GM10248 (cell line): ENCODE results near the gene PDE10A.

Experiments used
- CTCF ChIA-PET: fragments of 300-600 bp; sonication (Branson Sonifier 250); formaldehyde crosslinking; extraction: SDS; loops from one replicate; lab custom pipeline; 2021; ENCODE audit warnings: antibody characterized with exemption; lab: Yijun Ruan, JAX
- POLR2A ChIA-PET: fragments of 350-650 bp; sonication (Branson Sonifier 250); formaldehyde crosslinking; extraction: SDS; loops from one replicate; lab custom pipeline; 2020; ENCODE audit warnings: antibody characterized with exemption; lab: Yijun Ruan, JAX
- DNase-seq: peaks from one replicate; pipeline ENCODE4 v3.0.0; 2012; ENCODE audit errors: extremely low spot score
- TF ChIP-seq, protein P1 (sequence below): IDR thresholded peaks from 2 replicates; pipeline ENCODE4 v1.5.1; 2012; ENCODE audit warnings: mild to moderate bottlenecking, low read depth; ENCODE audit errors: extremely low read depth, missing control alignments, control extremely low read depth

The PDE10A gene

DNA sequence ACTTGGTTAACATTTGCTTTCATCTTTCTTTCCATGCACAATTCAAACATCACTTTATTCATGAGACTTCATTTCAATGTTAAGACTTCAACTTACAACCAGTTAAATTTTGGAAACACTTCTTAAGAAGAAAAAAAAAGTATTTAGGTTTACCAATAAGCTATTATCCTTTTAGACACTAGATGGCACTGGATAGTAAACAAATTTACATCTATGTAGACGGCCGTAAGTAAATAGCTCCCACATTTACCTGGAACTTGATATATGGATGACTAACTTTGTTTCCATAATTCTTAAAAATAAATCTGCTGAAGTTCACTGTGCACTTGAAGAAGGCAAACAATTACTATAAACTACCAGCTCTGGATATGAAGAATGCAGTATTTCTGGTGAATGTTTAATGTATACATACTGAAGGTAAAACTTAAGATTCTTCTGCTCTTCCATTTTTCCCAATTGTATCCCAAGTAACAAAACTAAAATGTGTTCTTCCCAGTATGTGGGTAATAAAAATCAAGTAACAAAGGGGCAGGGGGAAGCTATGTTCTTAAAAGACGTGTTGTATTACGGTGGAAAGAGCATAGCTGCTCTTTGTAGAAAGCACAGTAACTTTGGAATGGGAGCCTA is 223.0 kb downstream of the PDE10A start:
- DNase-seq: peak; percentile 12
- ChIA-PET CTCF (interaction anchor here (0.6 to 6.2 kb wide), 24 partner anchors 10 to 666 kb away, joined by 3 to 89 read pairs (median 4); no protein-coding TSS in a partner anchor), POLR2A (no interaction called here)
- TF ChIP-seq, protein P1, sequence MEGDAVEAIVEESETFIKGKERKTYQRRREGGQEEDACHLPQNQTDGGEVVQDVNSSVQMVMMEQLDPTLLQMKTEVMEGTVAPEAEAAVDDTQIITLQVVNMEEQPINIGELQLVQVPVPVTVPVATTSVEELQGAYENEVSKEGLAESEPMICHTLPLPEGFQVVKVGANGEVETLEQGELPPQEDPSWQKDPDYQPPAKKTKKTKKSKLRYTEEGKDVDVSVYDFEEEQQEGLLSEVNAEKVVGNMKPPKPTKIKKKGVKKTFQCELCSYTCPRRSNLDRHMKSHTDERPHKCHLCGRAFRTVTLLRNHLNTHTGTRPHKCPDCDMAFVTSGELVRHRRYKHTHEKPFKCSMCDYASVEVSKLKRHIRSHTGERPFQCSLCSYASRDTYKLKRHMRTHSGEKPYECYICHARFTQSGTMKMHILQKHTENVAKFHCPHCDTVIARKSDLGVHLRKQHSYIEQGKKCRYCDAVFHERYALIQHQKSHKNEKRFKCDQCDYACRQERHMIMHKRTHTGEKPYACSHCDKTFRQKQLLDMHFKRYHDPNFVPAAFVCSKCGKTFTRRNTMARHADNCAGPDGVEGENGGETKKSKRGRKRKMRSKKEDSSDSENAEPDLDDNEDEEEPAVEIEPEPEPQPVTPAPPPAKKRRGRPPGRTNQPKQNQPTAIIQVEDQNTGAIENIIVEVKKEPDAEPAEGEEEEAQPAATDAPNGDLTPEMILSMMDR: peak; percentile 44

- DNase-seq: no peak
- TF ChIP-seq, protein P1: no peak
- ChIA-PET POLR2A (no interaction called here), CTCF (interaction anchor here (1.1 kb wide), 1 partner anchor 13 kb away, joined by 4 read pairs; no protein-coding TSS in a partner anchor)
Measured at GRCh38 chr6:165426892-165427291, 236.1 kb downstream of the PDE10A start.

GRCh38 chr6:165422192-165422591 is 240.8 kb downstream of the PDE10A start:
- CTCF ChIA-PET: no interaction called here

DNA sequence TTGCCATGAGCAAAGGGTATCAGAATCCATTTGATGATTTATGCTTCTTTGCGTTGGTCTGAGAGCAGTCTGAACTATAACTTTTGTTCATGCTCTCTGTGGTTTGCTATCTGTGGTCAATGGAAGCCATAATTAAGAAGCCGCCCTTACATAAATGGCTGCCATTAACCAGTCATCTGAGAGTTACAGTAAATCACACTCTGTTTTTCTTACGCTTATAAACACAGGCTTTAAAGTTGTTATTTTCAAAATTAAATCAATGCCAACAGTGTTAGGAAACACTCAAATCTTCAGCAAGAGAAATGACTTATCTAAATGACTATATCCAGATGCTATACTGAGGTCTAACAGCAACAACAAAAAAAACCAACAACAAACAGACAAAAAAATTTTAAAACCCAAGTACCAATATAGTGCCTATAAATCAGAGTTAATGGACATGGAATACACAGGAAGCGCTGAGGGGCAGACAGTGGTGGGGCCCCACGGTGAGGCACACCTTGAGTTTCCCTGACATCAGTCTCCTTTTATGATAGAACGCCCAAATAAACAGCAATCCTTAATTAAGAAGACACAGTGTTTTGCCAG is 245.7 kb downstream of the PDE10A start:
- TF ChIP-seq, protein P1: no peak
- DNase-seq: no peak
- ChIA-PET POLR2A (no interaction called here), CTCF (no interaction called here)

More at GRCh38 chr6:165422192-165422591, 240.8 kb downstream of the PDE10A start:
- TF ChIP-seq, protein P1: no peak
- DNase-seq: no peak
- POLR2A ChIA-PET: no interaction called here

DNA sequence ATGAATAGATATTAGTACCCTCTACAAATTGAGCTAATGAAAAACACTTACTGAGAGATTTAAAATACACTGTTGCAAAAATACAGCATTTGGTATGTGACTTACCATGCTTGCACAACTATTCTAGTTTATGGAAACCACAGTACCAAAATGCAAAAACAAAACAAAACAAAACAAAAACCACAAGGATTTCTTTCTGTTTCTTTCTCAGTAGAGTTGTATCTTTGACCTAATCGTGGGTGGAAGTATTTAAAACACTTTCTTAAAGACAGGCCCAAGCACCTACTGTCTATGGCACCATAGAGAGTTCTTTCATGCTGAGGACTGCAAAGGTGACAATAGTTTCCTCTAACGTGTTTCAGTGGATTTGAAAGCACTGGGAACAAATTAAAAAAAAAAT is 258.3 kb downstream of the PDE10A start:
- TF ChIP-seq, protein P1: no peak
- no peak for DNase-seq
- POLR2A ChIA-PET: no interaction called here
- CTCF ChIA-PET: no interaction called here

DNA sequence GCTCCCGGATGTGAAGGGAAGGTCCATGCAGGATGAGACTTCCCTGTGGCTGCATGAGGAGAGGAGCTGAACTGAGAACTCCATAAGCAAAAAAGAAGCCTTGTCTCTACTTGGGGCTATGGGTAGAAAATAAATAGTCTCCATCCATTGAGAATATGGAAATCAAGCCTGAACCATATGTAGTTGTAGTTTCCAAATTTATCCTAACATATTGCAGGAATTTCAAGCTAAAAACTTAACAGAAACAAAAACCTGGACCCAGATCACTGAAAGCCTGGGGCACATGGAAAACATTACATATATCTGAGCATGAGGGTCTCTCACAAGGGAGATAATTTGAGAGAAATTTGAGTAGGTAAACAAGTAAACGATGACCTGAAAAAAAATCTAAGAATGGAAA is 258.7 kb downstream of the PDE10A start:
- POLR2A ChIA-PET: no interaction called here
- CTCF ChIA-PET: no interaction called here
- DNase-seq: no peak
- TF ChIP-seq, protein P1: no peak
